A172 (cell line): ENCODE measurements around the gene ERBB4. TPM values are rescaled to one million over a fixed set of nuclear protein-coding genes. Genes with fewer than 3 reads are reported as not detected.

Experiments used
- DNase-seq: peaks from one replicate; pipeline ENCODE4 v3.0.0-alpha.2; 2015; ENCODE audit warnings: low spot score
- total RNA-seq: library from RNA; depleted of rRNA; stranded (reverse); fragments of >200 nt; shearing (Covaris generic); gene quantifications from 2 replicates; pipeline ENCODE4 v1.2.3, GENCODE V29; 2014

Gene ERBB4
- total RNA-seq, 1 experiment from 2014 or later = 0.09 TPM

DNA sequence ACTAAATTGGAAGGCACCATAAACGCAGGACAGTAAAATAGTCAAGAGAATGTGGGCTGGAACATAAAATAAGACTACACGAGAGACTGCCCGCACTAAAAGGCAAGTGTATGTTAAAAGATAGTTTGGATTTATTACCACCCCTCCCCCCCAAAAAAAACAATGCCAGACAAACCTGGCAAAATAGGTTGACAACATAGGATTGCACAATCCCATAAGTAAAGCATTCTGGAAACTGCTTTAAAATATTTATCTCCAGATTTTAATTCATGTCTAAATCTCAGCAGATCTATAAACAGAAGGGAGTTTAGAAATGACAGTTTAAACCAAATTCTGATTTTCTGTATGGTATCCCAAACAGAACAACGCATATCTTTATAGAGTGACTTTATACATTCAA is 455.1 kb downstream of the ERBB4 start:
- DNase-seq = no peak

DNA sequence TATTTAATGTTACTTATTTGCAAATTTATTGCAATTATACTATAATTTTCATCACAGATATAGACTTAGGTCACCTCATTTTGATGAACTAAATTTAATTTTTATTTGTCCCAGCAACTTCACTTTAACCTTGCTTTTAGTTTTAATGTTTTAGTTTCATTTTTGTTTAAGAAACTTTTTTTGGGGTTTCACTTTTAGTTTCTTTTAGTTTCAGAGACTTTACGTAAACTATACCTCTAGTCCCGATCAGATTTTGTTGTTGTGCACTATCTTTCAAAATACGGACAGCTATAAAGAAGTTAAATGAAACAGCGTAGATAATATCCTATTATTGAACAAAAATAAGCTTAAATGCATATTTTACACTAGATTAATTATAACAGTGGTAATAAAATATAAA is 460.5 kb downstream of the ERBB4 start:
- DNase-seq = no peak

DNA sequence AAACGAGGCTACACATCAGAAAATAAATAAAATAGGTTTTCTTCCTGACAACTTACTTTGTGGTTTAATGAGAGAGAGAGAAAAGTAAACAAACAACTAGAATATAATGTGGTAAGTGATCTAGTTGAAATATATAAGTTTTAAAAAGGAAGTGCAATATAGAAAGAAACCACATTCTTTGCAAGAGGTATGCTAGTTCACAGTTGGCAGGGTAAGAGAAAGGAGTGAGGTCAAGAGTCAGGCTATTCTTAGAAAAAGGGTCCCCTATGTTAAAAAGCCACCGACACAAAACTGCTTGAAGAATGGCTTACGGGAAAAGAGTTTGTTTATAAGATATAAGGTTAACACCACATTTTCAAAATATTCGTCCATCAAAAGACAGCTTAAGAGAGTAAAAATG is 462.1 kb downstream of the ERBB4 start:
- DNase-seq = no peak

DNA sequence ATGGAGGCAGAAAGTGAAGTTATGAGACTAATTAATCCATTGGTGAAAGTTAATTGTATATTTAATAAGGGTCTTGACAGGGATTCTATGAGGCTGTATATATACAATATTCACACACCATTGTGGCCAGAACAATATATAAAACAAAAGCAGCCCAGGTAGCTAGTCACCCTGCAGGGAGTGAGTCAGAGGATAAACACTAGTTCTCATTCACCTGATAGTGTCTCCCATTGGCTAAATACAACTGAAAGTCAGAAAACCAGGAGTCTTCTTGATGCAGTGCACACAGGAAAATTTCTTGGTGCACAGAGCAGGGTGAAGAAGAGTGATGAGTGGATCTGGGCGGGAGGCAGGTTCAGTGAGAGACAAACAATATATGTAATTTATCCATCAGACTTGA is 465.2 kb downstream of the ERBB4 start:
- no peak for DNase-seq

DNA sequence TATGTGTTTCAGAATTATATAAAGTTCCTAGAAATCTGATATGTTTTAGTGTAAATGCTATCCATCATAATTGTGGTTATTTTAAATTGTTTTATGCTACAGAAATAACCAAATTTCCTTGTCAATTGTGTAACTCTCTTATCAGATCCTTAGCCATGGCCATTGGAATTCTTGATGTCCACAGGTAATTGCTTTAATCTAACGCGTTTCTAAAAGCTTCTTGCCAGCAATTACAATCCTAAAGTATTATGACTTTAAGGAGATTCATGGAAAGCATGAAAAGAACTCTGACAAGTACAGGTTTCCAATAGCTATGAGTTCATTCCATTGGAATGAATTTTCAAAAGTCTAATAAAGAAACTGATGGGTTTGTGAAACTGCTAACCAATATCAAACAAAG is 472.1 kb downstream of the ERBB4 start:
- no peak for DNase-seq

DNA sequence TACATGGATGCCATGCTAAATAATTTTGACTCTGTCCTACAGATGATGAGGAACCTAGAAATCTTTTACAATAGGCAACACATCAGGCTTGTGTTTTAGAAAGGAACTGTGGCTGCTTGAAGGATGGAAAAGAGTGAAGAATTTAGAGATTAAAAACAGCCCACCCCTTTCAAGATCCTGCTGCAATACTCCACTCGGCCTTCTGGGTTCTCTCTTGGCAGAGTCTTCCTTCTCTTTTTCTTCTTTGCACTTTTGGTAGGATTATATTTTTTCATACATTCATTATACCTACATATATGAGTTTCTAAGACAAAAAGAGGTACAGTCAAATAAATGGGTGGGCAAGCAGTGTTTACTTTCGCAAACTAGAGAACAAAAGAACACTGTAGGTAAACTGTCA is 474.3 kb downstream of the ERBB4 start:
- DNase-seq = no peak

DNA sequence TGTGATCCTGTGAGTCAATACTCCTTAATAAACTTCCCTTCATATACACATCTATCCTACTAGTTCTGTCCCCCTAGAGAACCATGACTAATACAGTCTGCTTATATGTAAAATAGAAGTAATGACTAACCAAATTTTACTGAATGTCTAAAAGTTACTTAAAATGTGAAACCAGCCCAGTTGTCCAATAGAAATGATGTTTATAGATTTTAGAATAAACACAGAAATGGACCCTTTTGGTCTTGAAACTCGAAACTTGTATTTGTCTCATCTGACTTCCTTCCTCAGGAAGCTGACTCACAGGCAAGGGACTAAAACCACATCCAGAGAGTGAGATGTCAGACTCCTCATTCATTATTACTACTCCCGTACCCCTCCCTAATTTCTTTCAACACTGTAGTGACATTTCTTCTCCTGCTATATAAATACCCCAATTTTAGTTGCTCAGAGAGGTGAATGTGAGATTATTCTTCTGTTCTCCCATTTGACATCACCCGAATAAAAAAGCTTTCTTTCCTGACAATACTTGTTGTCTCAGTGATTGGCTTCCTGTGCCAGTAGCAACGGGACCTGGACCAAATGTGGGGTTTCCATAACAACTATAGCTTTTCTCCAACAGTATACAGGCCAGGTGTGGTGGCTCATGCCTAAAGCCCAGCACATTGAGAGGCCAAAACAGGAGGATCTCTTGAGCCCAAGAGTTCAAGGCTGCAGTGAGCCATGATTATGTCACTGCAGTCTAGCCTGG is 486.0 kb downstream of the ERBB4 start:
- DNase-seq = peak; percentile 80

DNA sequence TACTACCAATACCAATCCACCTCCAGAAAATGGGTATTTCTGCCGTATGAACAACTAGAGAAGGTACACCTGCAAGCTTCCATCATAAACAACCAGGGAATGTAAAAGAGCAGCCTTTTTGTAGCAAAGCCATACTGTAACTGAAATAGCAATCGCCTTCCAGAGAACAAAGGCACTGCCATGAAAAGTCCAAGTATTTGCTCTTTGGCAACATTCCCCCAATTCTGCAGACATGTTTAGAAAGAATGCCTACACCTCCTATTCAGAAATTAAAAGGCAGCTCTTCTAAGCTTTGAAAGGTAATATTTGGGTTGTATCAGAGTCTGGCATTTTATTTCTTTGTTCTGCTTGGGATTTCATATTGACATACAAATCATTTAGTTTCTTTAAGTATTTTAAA is 487.7 kb downstream of the ERBB4 start:
- no peak for DNase-seq

DNA sequence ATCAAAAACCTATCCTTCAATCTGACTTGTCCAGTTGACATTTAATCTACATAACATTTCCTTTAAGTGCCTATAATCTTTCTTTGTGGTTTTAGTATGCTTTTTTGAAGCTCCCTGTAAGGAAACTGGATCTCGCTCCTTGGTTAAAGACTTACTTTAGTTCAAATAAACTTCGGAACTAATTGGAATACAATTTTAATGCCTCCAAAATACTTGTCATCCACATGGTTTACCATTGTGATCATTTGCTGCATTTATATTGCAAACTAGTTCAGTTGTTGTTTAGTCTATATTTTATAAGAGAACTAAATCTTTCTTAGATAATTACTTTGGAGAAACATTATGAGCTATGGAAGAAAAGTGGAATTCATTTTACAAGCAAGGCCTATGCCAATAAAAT is 496.0 kb downstream of the ERBB4 start:
- DNase-seq = no peak

DNA sequence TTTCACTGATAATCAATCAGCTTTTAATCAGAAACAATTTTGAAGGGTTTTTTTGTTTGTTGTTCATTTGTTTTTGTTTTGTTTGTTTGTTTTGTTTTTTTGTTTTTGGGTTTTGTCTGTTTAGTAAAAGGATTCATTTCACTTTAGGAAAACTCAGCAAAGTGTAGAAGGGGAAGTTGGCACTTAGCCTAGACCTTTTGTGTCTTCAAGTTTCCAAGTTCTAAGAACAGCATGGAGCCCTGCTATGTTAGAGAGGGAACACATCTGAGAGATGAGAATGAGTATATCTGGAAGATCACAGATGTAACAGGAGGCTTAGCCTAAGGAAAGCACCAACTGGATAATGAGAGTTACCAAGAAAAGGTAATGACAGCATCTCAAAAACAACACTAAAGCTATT is 501.5 kb downstream of the ERBB4 start:
- DNase-seq = no peak

DNA sequence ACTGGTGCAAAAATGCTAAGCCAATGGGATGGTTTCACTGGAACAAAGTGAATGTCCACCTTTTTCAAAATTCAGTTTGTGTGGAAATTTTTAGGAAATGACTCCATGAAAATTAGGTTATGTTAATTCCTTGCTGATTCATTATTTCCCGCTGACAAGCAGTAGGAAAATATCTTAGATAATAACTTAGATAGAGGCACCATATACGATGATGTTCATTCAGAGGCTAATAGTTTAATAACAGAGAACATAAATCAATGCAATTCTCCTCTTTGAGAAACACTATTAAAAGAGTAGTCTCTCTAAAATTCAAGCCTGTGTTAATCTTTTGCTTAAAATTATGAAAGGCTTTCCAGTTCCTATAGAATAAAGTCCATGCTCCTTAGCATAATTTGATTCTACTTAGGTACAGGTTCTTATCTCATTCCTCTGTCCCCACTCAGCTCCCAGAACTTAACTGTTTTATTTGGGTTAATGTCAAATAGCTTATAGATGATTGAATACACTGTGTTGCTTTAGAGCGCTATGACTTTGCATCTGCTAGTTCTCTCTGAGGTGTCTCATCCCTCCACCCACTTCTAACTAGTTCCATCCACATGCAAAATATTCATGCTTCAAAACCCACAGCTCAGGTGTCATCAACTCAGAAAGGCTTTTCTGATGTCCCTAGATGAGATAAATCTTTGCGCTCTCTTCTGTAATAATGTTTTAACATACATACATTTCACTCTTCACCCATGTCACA is 503.6 kb downstream of the ERBB4 start:
- DNase-seq = no peak

DNA sequence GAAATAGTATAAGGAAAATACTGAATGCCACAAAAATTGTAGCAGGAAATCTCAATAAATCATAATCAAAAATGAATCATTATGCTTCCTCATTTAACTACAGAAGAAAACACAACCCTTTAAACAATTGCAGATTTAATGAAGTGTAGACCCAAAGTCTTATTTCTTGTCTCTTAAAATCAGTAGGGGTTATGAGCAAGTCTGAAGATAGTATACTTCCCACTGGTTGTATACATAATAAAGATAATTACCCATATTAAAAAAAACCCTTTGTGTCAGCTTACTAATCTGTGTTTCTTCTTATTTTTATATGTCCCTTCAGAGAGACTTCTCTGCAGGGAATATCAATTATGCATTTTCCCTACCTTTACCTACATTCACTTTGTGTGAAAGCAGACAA is 504.7 kb downstream of the ERBB4 start:
- DNase-seq = no peak

DNA sequence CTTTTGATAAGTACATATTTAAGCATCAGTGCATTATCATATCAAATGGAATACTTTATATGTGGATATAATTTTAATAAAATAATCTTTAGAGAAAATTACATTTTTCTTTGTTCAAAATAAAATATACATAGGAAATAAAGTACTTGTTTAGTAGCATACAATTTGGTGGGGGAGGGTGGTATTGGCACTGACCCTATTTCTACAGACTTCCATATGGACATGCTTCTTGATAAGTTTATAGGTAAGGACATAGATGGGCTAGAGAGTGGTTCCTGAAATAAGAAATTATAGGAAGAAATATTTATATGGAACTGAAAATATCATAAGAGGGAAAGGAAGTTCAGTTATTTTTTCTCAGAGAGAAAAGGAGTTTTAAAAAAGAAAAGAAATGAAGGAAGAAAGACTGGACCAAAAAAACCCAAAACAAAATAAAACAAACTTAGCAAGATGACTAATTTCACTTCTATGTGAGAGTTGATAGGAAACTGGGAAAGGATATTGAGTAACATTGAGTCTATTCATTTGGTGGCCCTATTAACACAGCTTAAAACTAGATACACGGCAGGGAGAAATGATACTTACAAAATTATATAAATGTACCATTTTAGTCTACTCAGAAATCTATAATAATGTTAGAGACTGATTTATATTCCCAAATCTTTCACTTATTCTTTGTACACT is 505.9 kb downstream of the ERBB4 start:
- DNase-seq = peak; percentile 35

DNA sequence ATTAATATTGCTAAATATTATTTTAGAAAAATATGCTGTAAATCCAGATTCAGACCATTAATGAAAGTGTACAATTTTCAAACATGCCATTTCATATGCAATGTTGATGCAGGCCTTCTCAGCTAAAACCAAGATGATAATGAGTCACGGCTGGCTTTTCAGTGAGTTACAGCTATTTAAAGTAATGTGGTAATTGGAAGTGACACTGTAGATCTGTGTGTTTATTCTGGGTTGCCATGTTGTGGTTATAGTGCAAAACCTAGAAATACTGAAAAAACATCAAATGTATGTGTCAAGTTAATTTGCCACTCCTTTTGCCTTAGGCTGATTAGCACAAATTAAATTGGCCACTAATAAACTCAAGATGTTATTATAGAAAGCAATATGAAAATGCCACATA is 506.6 kb downstream of the ERBB4 start:
- DNase-seq = peak; percentile 69

DNA sequence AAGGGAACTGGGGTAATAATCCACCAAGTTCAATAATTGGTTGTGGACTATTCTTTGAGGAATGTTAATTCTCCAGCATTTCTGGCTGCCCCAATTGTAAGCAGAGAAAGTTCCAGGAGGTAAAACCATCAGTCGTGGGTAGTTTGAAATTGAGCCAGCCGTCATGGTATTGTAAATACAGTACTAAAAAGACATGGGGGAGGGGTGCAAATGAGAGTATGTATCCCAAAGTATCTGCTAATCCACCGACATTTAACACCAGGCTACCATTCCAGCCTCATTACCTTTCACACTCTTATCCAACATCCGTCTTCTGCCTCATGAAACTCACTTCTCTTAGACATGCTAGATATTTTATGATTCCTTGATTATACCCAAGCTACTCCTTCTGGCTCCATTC is 507.9 kb downstream of the ERBB4 start:
- DNase-seq = no peak

DNA sequence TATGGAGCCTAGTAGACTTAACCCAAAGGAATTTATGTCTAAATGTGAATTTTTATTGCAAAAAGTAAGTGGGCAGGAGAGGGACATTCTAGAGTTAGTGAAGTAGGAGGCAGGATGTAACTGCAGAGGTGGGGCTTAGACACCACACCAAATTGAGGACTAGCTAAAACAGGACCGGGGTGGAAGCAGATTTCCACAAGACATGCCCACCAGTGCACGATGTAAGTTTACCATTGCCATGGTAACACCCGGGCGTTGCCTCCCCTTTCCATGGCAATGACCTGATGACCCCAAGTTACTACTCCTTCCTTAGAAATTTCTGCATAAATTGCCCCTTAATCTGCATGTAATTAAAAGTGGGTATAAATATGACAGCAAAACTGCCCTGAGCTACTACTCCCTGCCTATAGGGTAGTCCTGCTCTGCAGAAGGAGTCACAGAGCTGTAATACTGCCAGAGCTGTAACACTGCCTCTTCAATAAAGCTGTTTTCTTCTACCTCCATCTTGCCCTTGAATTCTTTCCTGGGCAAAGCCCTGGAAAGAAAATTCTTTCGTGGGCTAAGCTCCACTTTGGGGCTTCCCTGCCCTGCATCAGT is 509.7 kb downstream of the ERBB4 start:
- no peak for DNase-seq

DNA sequence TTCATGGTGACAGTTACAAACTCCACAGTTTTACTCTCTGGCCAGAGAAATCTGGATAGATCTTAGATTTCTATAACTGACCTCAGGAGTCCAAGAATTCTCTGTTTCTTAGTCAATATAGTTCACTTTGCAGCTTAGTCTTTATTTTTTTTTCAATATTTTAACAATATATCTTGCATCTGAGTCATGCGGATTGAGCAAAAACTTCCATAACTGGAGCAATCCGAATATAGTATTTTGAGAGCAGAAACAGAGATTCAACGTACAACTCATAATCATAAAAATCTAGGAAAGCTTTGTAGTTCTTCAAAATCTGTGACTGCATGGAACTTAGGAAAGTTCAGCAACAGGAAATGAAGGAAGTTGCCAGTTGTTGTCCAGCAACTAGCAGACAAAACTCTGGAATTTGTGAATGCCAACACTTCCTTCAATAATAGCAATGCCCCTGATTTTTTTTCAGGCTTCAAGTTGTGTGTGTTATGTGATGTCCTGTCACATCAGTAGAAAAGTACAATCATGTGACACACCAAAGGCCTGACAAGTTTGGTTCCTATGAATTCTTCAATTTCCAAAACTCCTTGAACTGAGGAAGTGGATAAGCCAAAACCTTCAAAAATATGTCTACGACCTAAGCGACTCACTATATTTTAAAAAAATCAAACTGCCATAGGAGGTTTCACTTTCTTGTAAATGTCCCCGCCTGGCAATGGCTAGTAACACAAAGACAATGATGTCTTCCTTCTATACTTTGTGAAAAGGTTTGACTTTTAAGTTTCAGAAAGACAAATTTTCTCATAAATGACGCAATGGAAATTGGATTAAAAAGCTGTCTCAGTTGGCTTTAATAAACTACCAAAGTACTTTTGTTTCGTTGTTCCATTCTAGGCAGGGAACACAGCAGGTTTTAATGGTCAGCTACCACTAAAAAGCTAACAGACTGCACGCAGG is 510.6 kb downstream of the ERBB4 start:
- no peak for DNase-seq

DNA sequence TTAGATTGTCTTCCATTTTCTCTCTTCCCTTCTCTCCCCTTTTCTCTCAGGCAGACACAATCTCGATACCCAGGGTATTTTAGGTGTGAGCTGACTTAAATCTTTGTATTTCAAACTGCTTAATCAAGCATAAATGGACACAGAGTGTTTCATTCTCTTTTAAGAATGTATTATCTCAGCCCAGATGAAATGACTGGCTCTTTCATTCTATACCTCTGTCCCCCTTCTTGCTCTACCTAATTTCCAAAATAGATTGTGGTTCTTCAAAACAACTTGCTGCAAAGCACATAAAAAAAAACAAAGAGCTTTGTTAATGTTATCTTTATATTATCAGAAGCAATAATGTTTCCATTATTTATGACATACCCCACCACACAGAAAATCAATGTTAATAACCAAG is 514.6 kb downstream of the ERBB4 start:
- no peak for DNase-seq

DNA sequence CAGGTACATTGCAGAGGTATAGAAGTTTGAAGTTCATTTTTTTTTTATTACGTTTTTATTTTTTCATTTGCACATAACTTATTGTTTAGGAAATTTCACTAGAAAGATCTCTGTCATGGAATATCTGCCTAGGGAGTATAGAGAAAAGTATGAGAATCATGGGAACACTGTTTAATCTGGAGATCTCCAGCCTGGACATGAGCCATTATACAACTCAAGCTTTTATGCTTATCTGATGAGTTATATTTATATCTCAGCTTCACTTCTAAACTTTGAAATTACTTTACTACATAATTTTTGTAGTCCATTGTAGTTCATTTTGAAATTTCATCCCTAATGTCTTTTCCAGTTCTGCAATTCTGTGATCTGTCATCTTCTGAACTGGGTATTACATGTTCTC is 515.6 kb downstream of the ERBB4 start:
- no peak for DNase-seq

DNA sequence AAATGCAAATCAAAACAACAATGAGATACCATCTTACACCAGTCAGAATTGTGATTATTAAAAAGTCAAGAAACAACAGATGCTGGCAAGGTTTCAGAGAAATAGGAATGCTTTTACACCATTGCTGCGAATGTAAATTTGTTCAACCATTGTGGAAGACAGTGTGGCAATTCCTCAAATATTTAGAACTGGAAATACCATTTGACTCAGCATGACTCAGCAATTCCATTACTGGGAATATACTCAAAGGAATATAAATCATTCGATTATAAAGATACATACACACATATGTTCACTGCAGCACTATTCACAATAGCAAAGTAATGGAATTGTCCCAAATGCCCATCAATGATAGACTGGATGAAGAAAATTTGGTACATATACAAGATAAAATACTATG is 516.7 kb downstream of the ERBB4 start:
- DNase-seq = peak; percentile 61

DNA sequence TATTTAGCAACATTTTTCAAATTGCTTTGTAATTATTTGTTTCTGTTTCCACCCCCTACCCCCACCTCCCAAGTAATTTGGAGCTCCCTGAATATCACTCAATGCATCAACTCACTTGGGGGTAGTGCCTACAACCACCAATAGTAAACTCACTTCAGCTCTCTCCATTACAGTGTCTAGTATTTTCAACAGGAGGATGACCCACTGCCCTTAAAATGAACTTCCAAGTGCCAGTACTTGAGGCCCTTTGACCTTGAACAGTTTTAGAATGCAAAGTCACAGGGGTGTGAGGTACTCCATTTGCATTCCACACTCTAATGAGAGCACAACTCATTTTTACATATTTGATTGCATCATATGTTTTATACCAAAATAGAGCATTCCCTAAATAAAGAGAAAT is 523.0 kb downstream of the ERBB4 start:
- DNase-seq = no peak
